ENCODE measurements around the gene BCL11B. TPM values are rescaled to one million over a fixed set of nuclear protein-coding genes. Genes with fewer than 3 reads are reported as not detected.
A peak's percentile ranks its signal among the peaks of the same experiment; 100 is the strongest.

Gene BCL11B
- total RNA-seq, 4 donors from 2014 or later = 0.21 to 0.78 (median 0.26) TPM

DNA sequence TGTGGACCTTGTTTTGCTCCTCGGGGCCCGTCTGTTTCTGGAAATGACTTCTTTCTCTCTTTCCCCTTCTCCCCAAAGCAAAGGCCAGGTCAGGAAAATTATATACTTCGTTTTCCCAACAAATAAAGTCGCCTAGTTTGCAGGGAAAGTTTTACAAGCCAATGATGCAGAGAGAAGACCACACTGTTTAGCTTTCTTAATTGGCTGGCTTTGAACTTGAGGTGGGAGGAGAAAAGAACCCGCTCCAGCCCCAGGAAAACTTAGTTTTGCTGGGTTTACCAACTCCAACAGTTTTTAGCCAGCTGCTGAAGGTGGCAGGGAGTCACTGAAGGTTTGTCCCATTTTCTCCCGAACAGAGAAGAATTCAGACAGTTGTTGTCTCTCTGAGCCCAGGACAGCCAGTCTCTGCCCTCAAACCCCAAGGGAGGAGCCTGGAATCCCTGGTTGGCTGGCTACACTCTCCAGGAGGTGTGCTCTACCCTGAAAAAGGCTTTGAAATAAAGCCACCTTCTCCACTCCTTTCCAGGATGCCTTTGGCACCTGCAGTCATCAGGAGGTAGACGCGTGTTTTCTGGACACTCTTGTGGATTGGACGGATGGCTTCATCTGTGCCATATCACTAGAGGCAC lies 24.8 kb downstream of the BCL11B start:
- no peak for TF ChIP-seq POLR2A (IDR thresholded peaks at IDR 0.05)
- TF ChIP-seq, protein P1, sequence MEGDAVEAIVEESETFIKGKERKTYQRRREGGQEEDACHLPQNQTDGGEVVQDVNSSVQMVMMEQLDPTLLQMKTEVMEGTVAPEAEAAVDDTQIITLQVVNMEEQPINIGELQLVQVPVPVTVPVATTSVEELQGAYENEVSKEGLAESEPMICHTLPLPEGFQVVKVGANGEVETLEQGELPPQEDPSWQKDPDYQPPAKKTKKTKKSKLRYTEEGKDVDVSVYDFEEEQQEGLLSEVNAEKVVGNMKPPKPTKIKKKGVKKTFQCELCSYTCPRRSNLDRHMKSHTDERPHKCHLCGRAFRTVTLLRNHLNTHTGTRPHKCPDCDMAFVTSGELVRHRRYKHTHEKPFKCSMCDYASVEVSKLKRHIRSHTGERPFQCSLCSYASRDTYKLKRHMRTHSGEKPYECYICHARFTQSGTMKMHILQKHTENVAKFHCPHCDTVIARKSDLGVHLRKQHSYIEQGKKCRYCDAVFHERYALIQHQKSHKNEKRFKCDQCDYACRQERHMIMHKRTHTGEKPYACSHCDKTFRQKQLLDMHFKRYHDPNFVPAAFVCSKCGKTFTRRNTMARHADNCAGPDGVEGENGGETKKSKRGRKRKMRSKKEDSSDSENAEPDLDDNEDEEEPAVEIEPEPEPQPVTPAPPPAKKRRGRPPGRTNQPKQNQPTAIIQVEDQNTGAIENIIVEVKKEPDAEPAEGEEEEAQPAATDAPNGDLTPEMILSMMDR (IDR thresholded peaks at IDR 0.05) = no peak
- no peak for TF ChIP-seq EP300 (IDR thresholded peaks at IDR 0.05)

DNA sequence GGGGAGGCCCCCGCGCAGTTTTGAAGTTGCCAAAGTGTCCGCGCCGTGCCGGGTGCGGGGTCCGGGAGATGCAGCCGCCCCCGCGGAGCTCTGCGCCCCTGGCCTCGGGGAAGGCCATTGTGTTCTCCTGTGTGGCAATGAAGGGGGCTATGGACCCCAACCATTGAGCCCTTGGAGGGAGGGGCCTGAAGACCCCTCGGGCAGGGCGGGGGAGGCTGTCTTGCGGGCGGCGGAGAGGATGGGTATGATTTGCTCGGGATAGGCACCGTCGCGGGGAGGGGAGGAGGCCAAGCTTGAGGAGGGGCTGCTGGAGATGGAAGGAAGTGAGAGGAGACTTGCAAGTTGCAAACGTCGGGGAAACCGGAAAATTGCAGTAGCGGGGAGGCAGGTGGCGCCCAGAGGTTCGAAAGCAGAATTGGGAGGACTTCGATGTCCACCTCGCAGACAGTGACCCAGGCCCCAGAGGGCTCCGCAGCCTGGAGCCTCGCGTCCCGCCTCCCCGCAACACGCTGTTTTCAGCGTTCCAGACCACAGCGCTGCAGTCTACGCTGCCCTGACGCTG lies 25.4 kb downstream of the BCL11B start:
- WGBS, 2 donors = 2% methylated on average over 28 to 36 of the region's 40 CpGs
- H3K9me3 ChIP-seq = no peaks in the 10 kb centered on the region
- no peak for DNase-seq (ENCODE audit: low spot score in 2 of 2)
- no peak for TF ChIP-seq POLR2A (IDR thresholded peaks at IDR 0.05)
- TF ChIP-seq, protein P1 (IDR thresholded peaks at IDR 0.05) = no peak
- no peak for TF ChIP-seq EP300 (IDR thresholded peaks at IDR 0.05)
- H3K4me3 ChIP-seq = peak overlapping the region in 2 of 4 donors; percentile 12 to 19
- peaks cover 0 to 15% (median 0%) of the 10 kb centered on the region in 4 donors for H3K4me1 ChIP-seq
- peaks cover 0 to 63% of the 10 kb centered on the region in 2 donors for H3K27me3 ChIP-seq
- H3K36me3 ChIP-seq = no peaks in the 10 kb centered on the region
- peak overlapping the region in 1 of 4 donors; percentile 40 for H3K27ac ChIP-seq

More for the DNA sequence above, 24.8 kb downstream of the BCL11B start:
- no peak for DNase-seq (ENCODE audit: low spot score in 2 of 2)
- H3K27ac ChIP-seq = peak overlapping the region in 1 of 4 donors; percentile 40
- H3K36me3 ChIP-seq = no peaks in the 10 kb centered on the region
- H3K4me3 ChIP-seq = no peak overlapping the region
- H3K9me3 ChIP-seq = no peaks in the 10 kb centered on the region
- WGBS, 2 donors = 39 to 41% methylated on average over 9 of the region's 9 CpGs
- H3K27me3 ChIP-seq = peaks cover 0 to 65% of the 10 kb centered on the region in 2 donors
- peaks cover 0 to 15% (median 0%) of the 10 kb centered on the region in 4 donors for H3K4me1 ChIP-seq

DNA sequence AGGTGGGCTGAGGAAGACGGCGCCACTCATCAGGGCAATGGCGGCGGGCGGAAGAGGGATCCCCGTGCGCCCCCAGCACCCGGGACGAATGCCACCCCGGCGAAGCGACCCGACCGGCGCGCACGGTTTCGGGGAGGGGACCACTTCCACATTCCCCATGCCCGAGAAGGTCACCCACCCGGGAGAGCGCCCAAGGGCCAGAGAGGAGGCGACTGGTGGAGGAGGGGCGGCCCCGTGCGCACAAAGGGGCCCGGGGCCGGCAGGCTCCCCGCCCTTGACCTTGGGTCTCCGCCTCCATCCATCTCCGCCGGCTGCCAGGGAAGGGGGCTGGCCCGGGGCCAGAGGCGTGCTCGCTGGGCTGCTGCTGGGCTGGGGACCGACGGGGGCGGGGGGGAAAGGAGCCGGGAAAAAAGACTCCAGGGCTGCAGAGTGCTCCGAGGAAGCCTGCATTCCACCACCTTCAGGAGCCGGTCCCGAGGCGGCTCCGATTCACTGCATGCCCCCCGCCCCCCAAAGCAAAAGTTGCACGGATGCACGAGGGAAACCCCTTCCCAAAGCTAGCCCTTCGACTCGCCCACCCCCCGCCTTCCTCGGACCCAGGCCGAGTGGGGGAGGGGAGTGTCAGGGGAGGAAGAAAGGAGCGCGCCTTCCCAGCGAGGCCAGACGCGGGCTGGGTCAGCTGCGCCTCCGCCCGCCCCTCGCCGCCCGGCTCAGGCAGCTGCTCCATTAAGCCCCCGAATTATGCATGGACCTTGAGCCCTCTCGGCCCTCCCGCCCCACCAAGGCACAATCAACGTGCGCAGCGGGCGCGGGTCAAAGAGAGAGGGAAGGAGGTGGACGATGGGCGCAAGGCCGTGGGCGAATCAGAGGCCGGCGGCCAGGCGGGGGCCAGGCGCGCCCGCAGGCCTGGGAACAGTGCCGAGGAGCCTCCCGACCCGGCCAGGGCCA lies 26.2 kb downstream of the BCL11B start:
- Histone ChIP-seq H3K9me3 (no peaks in the 10 kb centered on the region), H3K4me3 (peak overlapping the region in 2 of 4 donors; percentile 12 to 19), H3K4me1 (peaks cover 0 to 15% (median 0%) of the 10 kb centered on the region in 4 donors), H3K27me3 (peaks cover 0 to 55% of the 10 kb centered on the region in 2 donors), H3K36me3 (no peaks in the 10 kb centered on the region), H3K27ac (peak overlapping the region in 1 of 4 donors; percentile 40)
- 0 to 1% methylated on average over 43 to 63 of the region's 83 CpGs for WGBS, 2 donors
- no peak for DNase-seq (ENCODE audit: low spot score in 2 of 2)
- TF ChIP-seq POLR2A (IDR thresholded peaks at IDR 0.05) (no peak), EP300 (IDR thresholded peaks at IDR 0.05) (no peak)
- TF ChIP-seq, protein P1 (IDR thresholded peaks at IDR 0.05) = no peak

GRCh38 chr14:99244941-99245563 lies 26.9 kb downstream of the BCL11B start:
- H3K4me3 ChIP-seq = no peak overlapping the region
- no peaks in the 10 kb centered on the region for H3K9me3 ChIP-seq
- H3K27me3 ChIP-seq = peaks cover 0 to 55% of the 10 kb centered on the region in 2 donors
- DNase-seq (ENCODE audit: low spot score in 2 of 2) = no peak
- H3K36me3 ChIP-seq = no peaks in the 10 kb centered on the region
- WGBS, 2 donors = 25 to 33% methylated on average over 14 to 15 of the region's 15 CpGs
- H3K27ac ChIP-seq = peak overlapping the region in 1 of 4 donors; percentile 40
- no peak for TF ChIP-seq EP300 (IDR thresholded peaks at IDR 0.05)
- TF ChIP-seq POLR2A (IDR thresholded peaks at IDR 0.05) = no peak
- TF ChIP-seq, protein P1 (IDR thresholded peaks at IDR 0.05) = no peak
- peaks cover 0 to 15% (median 0%) of the 10 kb centered on the region in 4 donors for H3K4me1 ChIP-seq

All from tibial nerve (tissue), 4 donors.